GM13977 (cell line): ENCODE data around the gene GPRIN2.

ENCODE experiments used
- DNase-seq: peaks from one replicate; pipeline ENCODE4 v3.0.0; 2012; ENCODE audit warnings: low spot score
- CTCF ChIP-seq: IDR thresholded peaks from 2 replicates; pipeline ENCODE4 v1.5.1; 2012; ENCODE audit warnings: mild to moderate bottlenecking, control low read depth; ENCODE audit not compliant: insufficient read depth; ENCODE audit errors: extremely low read depth, missing control alignments
- in situ Hi-C: fragments of 300-500 bp; cut with MboI; formaldehyde crosslinking; loops from one replicate; pipeline ENCODE4 v1.12.0; 2022; ENCODE audit warnings: low sequenced_read_pairs, low pct_unique_long_range_greater_than_20kb, mixed read lengths, inconsistent platforms; ENCODE audit not compliant: unreplicated experiment

Gene GPRIN2

GRCh38 chr10:46549171-46550075 is 7.0 kb downstream of the GPRIN2 start:
- TF ChIP-seq CTCF, result no peak
- in situ Hi-C loops, result no loop called here
- DNase-seq, result no peak

- in situ Hi-C loops, result no loop called here
Observed at GRCh38 chr10:46548498-46549090, 7.9 kb downstream of the GPRIN2 start.

GRCh38 chr10:46547541-46548497 is 8.6 kb downstream of the GPRIN2 start:
- DNase-seq, result no peak
- in situ Hi-C loops, result no loop called here
- no peak for TF ChIP-seq CTCF

More at GRCh38 chr10:46548498-46549090, 7.9 kb downstream of the GPRIN2 start:
- no peak for DNase-seq
- no peak for TF ChIP-seq CTCF

GRCh38 chr10:46546591-46547540 is 9.6 kb downstream of the GPRIN2 start:
- no peak for TF ChIP-seq CTCF
- in situ Hi-C loops, result no loop called here
- no peak for DNase-seq

GRCh38 chr10:46545861-46546590 is 10.4 kb downstream of the GPRIN2 start:
- no peak for DNase-seq
- TF ChIP-seq CTCF, result no peak
- in situ Hi-C loops, result no loop called here
